ENCODE data around the gene CHD2.

GRCh38 chr15:92864127-92864814 lies 35.9 kb upstream of the CHD2 start:
- TF ChIP-seq YY1 (IDR thresholded peaks at IDR 0.05; ENCODE audit: insufficient read depth, insufficient read length) (no peak), ZNF274 (IDR thresholded peaks at IDR 0.05; ENCODE audit: low read depth, low read length) (no peak), SUZ12 (IDR thresholded peaks at IDR 0.05; ENCODE audit: extremely low read depth, insufficient read depth, insufficient read length) (no peak)

All from NT2/D1 (cell line).